SU-DHL-6 (cell line): ENCODE measurements around the gene HSP90AA1.

ENCODE experiments used
- EZH2phosphoT487 ChIP-seq: fragments of 200-600 bp; sonication (generic), shearing (Covaris generic); conservative IDR thresholded peaks from 2 replicates; pipeline ENCODE4 v1.6.1; 2018; ENCODE audit warnings: mild to moderate bottlenecking, antibody characterized with exemption, low read length, moderate library complexity, mixed read lengths
- TF ChIP-seq, protein P1 (sequence below): fragments of 200-600 bp; sonication (generic); IDR thresholded peaks from one replicate; pipeline ENCODE4 v1.5.1; 2017; ENCODE audit warnings: antibody characterized with exemption, mild to moderate bottlenecking, low read length, moderate library complexity; ENCODE audit not compliant: insufficient read depth, poor library complexity, severe bottlenecking

DNA sequence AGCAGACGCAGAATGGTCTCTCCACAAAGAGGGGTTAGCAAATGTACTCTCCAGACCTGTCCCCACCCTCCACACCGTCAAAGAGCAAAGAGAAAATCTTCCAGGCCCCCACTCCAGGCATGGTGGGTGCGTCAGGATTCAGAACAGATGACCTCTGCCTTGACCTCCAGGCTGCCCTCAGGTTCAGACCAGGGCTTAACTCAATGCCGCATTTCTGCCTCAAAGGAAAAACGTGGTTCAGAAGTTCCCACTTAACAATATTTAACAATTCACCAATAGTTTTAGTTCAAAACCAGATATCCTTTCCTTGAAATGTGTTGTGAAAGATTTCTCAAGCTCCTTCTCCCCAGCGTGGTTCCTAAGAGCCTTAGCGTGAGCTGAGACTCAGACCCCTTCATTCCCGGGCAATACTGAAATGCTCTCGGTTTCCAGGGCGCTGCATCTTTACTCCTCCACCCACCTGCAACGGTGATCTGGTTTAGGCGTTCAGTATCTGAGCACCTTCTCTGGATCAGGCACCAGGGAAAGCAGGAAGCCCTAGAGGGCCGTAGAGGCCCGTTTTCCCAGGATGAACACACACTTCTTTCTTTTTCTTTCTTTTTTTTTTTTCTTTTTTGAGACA is 22.9 kb downstream of the HSP90AA1 start:
- TF ChIP-seq, protein P1, sequence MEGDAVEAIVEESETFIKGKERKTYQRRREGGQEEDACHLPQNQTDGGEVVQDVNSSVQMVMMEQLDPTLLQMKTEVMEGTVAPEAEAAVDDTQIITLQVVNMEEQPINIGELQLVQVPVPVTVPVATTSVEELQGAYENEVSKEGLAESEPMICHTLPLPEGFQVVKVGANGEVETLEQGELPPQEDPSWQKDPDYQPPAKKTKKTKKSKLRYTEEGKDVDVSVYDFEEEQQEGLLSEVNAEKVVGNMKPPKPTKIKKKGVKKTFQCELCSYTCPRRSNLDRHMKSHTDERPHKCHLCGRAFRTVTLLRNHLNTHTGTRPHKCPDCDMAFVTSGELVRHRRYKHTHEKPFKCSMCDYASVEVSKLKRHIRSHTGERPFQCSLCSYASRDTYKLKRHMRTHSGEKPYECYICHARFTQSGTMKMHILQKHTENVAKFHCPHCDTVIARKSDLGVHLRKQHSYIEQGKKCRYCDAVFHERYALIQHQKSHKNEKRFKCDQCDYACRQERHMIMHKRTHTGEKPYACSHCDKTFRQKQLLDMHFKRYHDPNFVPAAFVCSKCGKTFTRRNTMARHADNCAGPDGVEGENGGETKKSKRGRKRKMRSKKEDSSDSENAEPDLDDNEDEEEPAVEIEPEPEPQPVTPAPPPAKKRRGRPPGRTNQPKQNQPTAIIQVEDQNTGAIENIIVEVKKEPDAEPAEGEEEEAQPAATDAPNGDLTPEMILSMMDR, result no peak
- no peak for TF ChIP-seq EZH2phosphoT487
